Caki2 (cell line): Measurements from ENCODE around the gene GOLGA8N. TPM values are rescaled to one million over a fixed set of nuclear protein-coding genes. Genes with fewer than 3 reads are reported as not detected.

Source experiments
- DNase-seq: peaks from one replicate; pipeline ENCODE4 v3.0.0-alpha.2; 2015; ENCODE audit warnings: low read depth
- in situ Hi-C: cut with HindIII; loops from 2 replicates; pipeline ENCODE4 v1.10.0; 2016; ENCODE audit warnings: low sequenced_read_pairs, low pct_unique_long_range_greater_than_20kb, mixed read lengths
- total RNA-seq: library from RNA; depleted of rRNA; stranded (reverse); fragments of >200 nt; shearing (Covaris generic); gene quantifications from 2 replicates; pipeline ENCODE4 v1.2.3, GENCODE V29; 2014; ENCODE audit warnings: low replicate concordance; rRNA removed

Gene GOLGA8N
- total RNA-seq, 1 experiment from 2014 or later: 6.0 TPM

DNA sequence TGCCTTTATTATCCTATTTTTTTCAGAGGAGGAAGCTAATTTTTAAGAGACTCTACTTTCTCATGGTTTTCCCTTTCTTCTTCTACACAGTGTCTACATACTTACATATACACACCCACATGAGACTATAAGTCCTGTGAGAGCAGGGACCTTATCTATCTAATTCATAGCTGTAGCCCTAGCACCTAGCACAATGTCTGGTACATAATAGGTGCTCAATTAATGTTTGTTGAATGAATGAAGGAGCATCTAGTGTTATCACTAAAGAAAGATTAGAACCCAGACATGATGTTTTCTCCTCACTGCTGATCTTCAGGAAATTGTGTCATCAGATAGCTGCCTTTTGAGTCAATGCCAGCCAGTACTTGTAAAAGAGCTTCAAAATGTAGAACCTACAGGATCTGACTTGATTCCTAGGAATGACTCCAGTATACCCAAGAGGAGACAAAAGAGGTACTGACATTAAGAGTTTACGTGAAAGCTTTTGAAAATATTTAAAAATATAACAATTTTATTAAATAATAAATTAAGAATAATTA lies 50.7 kb downstream of the GOLGA8N start:
- in situ Hi-C loops: no loop called here
- no peak for DNase-seq

DNA sequence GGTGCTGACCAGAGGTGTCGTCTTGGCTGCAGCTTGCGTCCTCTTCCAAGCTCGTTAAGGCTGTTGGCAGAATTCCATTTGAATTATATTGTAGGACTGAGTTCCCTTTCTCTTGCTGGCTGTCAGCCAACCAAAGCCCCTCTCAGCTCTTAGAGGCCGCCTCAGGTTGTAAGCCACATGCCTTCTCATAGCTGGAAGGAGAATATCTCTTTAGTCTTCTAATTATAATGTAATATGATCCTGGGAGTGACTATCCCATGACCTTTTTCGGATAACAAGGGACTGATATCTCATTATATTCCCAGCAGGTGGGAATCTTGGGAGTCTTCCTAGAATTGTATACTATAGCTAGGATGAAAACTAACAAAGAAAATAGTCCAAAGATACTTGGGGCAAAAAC lies 53.0 kb downstream of the GOLGA8N start:
- in situ Hi-C loops: no loop called here
- no peak for DNase-seq

DNA sequence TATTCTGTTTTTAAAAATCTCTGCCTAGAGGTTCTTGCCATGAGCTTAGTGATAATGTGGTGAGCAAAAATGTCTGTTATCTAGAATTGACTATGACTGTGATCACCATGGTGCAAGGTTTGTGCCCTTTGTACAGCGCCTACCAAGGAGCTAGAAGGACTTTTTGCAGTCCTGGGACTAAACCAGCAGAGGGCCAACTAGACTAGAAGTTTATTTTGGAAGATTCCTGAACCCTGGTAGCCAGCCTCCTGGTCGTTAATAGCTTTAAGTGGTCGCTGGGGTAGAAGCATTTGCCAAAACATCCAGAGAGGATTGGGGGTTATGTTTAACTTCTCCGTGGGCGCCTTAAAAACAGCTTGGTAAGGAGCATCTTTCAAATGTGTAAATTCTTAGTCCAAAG lies 56.1 kb downstream of the GOLGA8N start:
- DNase-seq: no peak
- in situ Hi-C loops: no loop called here

DNA sequence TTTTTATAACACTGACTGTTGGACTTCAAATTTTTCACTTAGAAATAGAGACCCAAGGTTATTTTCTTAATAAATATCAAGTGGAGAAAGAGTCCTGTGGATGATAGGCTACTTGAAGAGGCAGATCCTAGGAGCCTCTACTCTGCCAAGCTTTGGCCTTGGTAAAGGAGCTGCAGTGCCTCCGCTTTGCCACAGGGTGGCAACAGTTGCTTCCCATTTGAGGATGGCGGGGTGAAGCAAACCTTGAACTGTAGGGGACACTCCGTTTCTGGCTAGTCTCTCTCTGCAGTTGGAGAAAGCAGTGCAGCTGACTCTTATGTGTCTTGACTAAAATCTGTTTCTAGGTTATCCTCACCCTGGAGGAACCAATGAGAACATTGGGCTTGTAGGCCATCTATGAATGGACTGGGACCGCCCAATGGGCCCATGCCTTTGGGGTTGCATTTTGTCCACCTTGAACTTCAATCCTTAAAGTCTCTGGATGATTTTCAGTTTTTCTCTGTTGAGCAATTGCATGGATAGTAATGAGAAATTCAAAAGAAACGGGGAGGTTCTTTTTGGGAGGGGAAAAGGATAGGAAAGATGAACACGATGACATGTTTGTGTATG lies 58.1 kb downstream of the GOLGA8N start:
- in situ Hi-C loops: no loop called here
- peak; percentile 66 for DNase-seq

DNA sequence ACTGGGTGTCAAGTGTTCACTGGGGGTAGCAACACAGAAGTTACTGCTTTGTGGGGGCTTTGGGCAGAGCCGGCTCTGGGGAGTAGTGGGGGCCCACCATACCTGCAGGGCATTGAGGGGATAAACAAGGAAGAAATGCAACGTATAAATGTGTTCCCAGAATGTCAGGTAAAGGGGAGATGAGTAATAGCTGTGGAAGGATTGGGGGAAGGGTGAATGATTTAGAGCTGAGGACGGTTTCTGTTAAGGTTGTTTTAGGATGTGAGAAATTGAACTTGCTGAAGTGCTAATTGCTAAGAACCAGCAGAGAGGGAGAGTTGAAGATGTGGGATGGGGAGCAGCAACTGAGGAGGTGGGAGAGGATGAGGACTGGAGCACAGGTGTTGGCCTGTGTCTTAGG lies 58.9 kb downstream of the GOLGA8N start:
- in situ Hi-C loops: no loop called here
- DNase-seq: peak; percentile 21

DNA sequence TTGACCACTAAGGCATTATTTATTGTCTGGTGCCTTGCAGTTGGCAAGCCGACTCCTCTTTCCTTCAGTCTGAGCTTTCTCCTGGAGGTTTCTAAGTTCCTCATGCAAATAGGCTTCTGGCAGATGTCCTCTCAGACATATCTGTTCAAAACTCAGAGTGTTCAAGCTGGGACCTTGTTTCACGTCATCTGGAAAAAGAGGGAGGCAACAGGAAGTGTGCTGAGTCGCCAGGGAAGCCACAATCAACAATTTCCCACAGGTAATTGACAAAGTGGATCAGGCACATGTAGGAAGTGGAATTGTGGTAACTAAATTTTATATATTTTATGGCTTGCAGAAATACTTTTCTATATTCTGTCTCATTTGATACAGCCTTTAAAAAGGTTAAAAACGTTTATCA lies 62.8 kb downstream of the GOLGA8N start:
- in situ Hi-C loops: no loop called here
- DNase-seq: no peak

DNA sequence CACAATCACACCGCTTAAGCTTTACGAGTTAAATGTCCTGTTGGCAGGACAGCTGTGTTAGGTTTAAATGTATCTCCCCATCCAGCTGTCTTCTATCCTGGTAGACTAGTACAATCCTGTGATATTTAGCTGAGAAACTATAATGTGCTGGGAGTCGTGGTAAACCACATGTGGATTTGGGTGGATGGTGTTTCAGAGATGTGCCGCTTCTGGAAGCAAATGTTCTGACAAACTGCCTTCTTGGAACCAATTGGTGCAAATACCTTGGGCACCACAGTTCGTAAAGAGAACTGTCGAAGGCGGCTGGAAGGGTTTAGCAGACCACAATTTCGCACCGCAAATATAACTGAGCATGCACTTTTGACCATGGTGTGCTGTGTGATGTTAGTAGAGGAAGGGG lies 63.2 kb downstream of the GOLGA8N start:
- no peak for DNase-seq
- in situ Hi-C loops: no loop called here

Other genes starting within 250 kb of the GOLGA8N start
- 0.54 TPM in 1 of 2 replicates, not detected in the other for gene GOLGA8K, start 190.2 kb upstream of the GOLGA8N start, total RNA-seq
- 0.72 and 6.1 TPM in 2 replicates for gene GOLGA8O, start 137.8 kb upstream of the GOLGA8N start, total RNA-seq
- 15.6 and 20.1 TPM in 2 replicates for gene ARHGAP11A, start 22.0 kb downstream of the GOLGA8N start, total RNA-seq
- gene SCG5, start 48.3 kb downstream of the GOLGA8N start, total RNA-seq: 24.6 and 46.8 TPM in 2 replicates
- gene GREM1, start 124.5 kb downstream of the GOLGA8N start, total RNA-seq: not detected in 2 replicates